GM18502 (cell line): ENCODE results near the gene MRGPRD.
"Not testable (repeated sequence)": the region's sequence is repeated elsewhere in the genome, so short reads cannot be mapped to it uniquely, and the experiment has no call there.

Experiments
- ATAC-seq: cut with Tn5 transposase; IDR thresholded peaks from one replicate; pipeline ENCODE4 v1.9.1; 2021; ENCODE audit warnings: mild to moderate bottlenecking; ENCODE audit not compliant: unreplicated experiment, poor library complexity

The MRGPRD gene

DNA sequence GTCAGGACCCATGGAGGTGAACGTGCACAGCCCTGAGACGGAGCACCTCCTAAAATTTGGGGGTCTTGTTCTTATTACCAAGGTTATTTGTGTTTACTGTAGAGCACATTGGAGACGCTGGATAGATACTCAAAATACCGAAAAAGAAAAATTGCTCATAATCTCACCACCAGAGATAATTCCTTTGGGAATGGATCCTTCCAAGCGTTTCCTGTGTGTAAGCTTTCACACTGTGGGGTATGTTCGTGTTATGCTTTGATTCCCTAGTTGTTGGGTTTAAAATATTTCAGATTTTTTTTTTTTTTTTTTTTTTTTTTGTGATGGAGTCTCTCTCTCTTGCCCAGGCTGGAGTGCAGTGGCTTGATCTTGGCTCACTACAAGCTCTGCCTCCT, 14.1 kb upstream of the MRGPRD start:
- ATAC-seq, result no peak

DNA sequence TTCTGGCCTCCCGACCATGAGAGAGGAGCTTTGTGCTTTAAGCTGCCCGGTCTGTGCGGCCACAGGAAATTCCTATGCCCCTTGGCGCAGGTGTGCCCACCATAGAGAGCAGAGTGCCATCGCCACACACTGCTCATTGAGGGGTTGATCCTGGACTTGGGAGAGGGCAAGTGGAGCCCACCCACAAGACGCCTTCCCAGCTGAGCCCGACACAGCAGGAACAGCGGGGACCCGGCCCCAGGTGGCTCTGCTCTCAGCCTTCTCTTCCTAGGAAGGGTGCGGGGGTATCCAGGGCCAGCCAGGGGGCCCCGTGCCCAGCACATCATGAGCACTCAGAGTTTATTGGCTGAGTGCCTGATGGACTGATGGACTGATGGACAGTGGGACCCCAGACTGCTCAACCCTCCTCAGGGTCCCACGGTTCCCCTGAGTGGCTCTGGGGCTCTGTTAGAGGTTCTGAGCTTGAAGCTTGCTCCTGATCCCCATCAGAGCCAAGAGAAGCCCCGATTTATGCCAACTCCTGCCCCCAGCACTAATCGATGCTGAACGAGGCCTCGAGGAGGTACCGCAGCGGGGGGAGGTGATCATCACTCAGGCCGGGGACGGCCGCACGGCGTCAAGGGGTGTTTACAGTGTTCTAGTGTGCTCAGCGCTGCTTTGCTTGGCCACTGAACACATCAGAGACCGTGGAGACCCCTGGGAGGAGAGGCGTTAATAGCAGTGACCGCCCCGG, 13.5 kb upstream of the MRGPRD start:
- ATAC-seq, result no peak

GRCh38 chr11:68993546-68993945, 12.8 kb upstream of the MRGPRD start:
- no peak for ATAC-seq

DNA sequence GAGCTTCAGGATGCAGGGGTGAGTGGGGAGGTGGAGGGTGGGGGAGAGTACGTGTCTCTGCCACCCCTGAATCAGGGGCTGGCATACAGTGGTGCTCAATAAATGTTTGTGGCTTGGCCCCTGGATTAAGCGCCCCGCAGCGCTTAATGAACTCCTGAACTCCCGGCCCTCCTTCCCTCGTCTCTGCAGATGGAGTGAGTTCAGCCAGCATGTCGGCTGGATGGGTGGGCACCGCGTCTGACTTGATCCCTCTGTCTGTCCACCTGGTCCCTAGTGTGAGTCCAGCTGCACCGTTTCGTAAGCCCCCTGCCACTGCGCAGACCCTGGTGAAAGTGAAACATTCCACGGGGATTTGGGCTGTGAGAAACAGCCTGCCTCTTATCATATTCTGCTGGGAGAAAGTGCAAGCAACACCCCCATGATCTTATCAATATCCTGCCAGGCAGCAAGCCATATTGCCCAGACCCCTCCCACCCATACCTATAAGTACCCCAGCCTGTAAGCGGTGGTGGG, 12.0 kb upstream of the MRGPRD start:
- ATAC-seq, result no peak

GRCh38 chr11:68990995-68991780, 10.4 kb upstream of the MRGPRD start:
- ATAC-seq, result no peak

DNA sequence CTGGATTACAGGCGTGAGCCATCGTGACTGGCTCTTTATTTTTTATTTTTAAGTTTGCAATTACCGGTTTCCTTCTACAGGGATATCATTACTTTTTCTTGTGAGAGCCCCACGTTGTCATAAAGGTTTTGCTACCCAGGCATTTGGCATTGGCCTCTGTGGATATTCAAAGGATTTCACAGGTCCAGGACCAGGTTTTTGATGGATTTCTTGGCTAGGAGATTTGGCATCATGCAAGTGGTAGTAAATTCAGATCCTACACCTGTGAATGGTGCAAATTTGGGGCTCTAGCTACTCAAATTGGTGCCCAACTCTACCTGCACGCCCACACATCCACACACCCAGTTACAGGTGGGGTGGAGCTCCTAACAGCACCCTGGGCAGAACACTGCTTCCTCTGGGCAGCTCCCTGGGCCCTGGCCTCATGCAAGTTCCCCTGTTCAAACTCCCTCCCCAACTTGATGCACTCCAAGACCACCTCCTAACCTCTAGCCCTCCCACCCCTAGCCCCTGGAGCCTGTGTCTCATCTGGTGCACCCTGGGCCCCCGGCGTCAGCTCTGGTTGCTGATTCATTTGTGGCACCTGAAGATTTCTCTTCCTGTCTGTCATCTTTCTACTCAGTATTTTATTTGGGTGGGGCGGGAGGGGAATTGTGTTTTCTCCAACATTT, 9.3 kb upstream of the MRGPRD start:
- ATAC-seq, result no peak

DNA sequence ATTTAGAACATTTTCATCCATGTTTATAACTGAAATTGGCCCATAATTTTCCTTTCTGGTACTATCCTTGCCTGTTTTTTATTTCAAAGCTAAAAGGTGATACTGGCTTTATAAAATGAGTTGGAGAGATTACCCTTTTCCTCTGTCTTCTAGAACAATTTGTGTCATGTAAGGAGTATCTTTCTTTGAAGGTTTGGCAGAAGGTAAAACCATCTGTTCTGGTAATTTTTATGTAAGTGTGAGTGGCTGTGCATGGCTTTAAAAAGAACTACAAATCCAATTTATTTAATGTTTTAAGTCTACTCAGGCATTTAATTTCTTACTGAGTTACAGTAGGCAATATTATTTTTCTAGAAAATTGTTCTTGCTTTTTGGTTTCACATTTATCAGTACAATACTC, 7.7 kb upstream of the MRGPRD start:
- no peak for ATAC-seq

GRCh38 chr11:68987211-68987610, 6.4 kb upstream of the MRGPRD start:
- ATAC-seq, result no peak

- ATAC-seq, result no peak
These were observed 3.0 kb upstream of the MRGPRD start for GRCh38 chr11:68983801-68984200.

- no peak for ATAC-seq
These were observed 1.3 kb upstream of the MRGPRD start for GRCh38 chr11:68982134-68982533.

- ATAC-seq, result no peak
These were observed 633 bp downstream of the MRGPRD start for GRCh38 chr11:68979931-68980775.

- ATAC-seq, result no peak
These were observed 1.7 kb downstream of the MRGPRD start for GRCh38 chr11:68978931-68979594.

DNA sequence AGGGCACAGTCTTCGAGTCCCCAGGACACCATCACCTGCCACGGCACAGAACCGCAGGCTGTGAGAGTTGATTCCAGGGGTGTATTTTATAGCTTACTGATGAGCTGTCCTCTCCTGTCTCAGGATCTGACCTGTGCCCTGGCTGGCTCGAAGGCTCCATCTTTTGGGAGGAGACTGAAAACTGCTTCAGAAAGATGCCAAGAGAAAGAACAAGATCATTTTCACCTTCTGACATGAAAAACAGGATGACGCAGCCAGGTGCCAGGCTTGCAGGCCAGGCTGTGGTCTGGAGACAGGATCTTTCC, 2.2 kb downstream of the MRGPRD start:
- ATAC-seq, result no peak

DNA sequence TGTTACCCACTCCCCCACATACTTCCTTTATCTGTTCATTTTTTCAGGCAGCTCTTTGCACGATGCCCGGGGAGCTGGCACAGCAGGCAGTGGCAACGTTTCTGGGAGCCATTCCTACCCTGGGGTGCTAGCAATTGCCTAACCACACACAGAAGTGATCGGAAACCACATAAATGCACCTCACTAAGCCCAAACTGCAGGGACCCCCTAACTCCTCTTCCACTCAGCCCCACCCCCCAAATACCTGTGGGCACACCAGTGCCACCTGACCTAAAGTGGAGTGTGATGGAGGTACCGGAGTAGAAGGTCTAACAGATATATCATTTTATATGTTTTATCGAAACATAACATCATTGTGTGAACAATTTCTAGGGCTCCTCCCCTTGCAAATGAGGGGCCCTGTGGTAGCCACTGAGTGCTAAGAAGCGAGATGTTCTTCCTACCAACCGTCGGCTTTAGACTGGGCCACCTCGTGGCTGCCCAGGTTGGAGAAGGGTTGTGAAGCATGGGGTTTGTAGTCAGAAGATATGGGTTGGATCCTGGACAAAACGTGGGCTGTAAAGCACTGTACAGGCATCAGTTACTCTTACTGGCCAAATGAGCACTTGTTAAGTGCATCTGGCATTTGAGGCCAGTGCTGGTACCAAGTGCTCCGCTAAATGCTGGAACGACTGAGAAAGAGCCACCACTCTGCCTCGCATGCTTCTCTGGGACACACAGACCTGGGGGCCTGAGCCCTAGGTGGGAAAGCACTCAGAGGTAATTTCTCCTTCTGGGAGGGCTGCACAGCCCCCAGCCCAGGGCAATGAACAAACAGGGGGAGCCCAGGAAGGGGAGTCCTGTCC, 2.8 kb downstream of the MRGPRD start:
- ATAC-seq, result no peak

DNA sequence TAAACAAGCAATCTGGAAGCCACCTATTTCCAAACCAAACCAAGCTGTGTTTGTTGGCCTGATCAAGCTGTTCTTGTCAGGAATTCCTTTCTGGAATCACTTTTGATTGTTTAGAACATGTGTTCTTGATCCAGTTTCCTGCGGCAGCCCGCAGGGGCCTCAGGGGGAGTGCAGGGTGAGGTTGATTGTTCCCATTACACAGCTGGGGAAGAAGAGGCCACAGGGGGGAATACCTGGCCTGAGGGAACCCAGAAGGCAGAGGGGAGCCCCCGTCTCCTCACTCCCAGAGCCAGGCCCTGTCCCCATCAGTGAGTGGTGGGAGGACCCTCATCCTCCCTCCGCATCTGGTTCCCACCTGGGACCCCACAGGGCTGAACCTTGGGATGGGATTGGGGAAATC, 4.2 kb downstream of the MRGPRD start:
- no peak for ATAC-seq

- ATAC-seq, result no peak
These were observed 4.7 kb downstream of the MRGPRD start for GRCh38 chr11:68976095-68976494.

DNA sequence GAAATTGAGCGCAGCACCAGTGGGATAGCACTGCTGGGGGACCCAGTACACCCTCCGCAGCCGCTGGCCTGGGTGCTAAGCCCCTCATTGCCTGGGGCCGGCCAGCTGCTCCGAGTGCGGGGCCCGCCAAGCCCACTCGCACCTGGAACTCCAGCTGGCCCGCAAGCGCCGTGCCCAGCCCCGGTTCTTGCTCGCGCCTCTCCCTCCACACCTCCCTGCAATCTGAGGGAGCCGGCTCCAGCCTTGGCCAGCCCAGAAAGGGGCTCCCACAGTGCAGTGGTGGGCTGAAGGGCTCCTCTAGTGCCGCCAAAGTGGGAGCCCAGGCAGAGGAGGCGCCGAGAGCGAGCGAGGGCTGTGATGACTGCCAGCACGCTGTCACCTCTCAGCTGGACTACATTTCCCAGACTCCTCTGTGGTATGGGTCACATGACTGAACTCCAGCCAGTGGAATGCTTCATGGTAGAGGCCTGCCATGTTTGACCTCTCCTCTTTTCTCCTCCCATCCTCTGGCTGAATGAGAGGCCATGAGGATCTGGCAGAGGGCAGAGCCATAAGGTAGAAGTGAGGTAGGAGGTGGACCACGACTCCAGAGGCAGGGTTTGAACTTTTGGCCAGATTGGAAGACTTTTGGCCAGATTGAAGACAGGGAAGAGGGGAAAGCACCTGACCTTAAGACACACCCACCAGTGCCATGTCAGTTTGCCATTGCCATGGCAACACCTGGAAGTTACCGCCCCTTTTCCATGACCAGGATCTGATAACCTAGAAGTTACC, 6.2 kb downstream of the MRGPRD start:
- no peak for ATAC-seq

- ATAC-seq, result not testable (repeated sequence)
These were observed 7.1 kb downstream of the MRGPRD start for GRCh38 chr11:68973706-68974105.
